HepG2 (cell line): ENCODE data around the gene FAM163A. TPM values are rescaled to one million over a fixed set of nuclear protein-coding genes. Genes with fewer than 3 reads are reported as not detected.

Experiments used
- ATAC-seq: fragments of 200-7000 bp; cut with Tn5 transposase; 3 replicates; pipeline ENCODE4 v1.9.1; 2020; ENCODE audit warnings: mild to moderate bottlenecking, moderate library complexity
- BruUV-seq: library from RNA; stranded (reverse); fragments of 400-500 nt; replicated peaks from 2 replicates; lab custom pipeline; 2021; lab: Mats Ljungman, UMichigan
- CTCF ChIA-PET: fragments of 300-600 bp; formaldehyde crosslinking; extraction: SDS; loops from one replicate; lab custom pipeline; 2021; ENCODE audit warnings: low total read pairs, inconsistent platforms, low intra/inter-chr PET ratio; lab: Yijun Ruan, JAX
- POLR2A ChIA-PET: fragments of 350-600 bp; sonication (Branson Sonifier 250); formaldehyde crosslinking; loops from one replicate; lab custom pipeline; 2020; ENCODE audit warnings: antibody characterized with exemption, inconsistent platforms; lab: Yijun Ruan, JAX
- DNase-seq: peaks from one replicate; pipeline ENCODE4 v3.0.0-alpha.2; 2015; ENCODE audit warnings: low spot score
- FAIRE-seq: peaks from 3 replicates; lab custom pipeline; 2011; peaks lifted over from hg19 to GRCh38; lab: Jason Lieb, UNC
- H2AFZ ChIP-seq: one replicate; pipeline ENCODE4 v1.6.1; 2011; ENCODE audit warnings: low read length, inconsistent platforms
- H3K27ac ChIP-seq: fragments of 300-600 bp; 3 replicates; pipeline ENCODE4 v1.8.0; 2011; ENCODE audit warnings: mixed run types, mild to moderate bottlenecking, mixed read lengths, low read length, inconsistent platforms; ENCODE audit not compliant: insufficient read depth; ENCODE audit errors: extremely low read length
- H3K27me3 ChIP-seq, 2 experiments: fragments of 200-600 bp in 1 of 2; 2 replicates in 1 of 2; 3 replicates in 1 of 2; pipeline versions ENCODE4 v1.6.0 to v1.8.0; 2011; ENCODE audit warnings: low read length in 2 of 2, mild to moderate bottlenecking in 2 of 2, moderate library complexity in 2 of 2, inconsistent platforms in 1 of 2; ENCODE audit not compliant: insufficient read depth in 2 of 2, control insufficient read depth in 1 of 2
- H3K36me3 ChIP-seq, 2 experiments: fragments of 200-600 bp in 1 of 2; replicated peaks in 1 of 2; 2 replicates in 1 of 2; 3 replicates in 1 of 2; pipeline versions ENCODE4 v1.5.1 to v1.8.0; 2011; ENCODE audit warnings: low read length in 2 of 2, inconsistent platforms in 1 of 2; ENCODE audit not compliant: insufficient read depth in 2 of 2, control insufficient read depth in 1 of 2
- H3K4me1 ChIP-seq: 2 replicates; pipeline ENCODE4 v1.5.1; 2012; ENCODE audit warnings: low read length, inconsistent platforms; ENCODE audit not compliant: insufficient read depth
- H3K4me2 ChIP-seq: 2 replicates; pipeline ENCODE4 v1.6.0; 2011; ENCODE audit warnings: low read depth, low read length, inconsistent platforms
- H3K4me3 ChIP-seq, 3 experiments: fragments of 200-600 bp in 1 of 3; sonication (generic), shearing (Covaris generic) in 1 of 3; replicated peaks in 1 of 3; 2 replicates each; pipeline ENCODE4 v1.5.1; 2011 to 2016; ENCODE audit warnings: low read length in 3 of 3, inconsistent platforms in 2 of 3, low read depth in 2 of 3, mild to moderate bottlenecking in 2 of 3, control low read depth in 1 of 3, mixed read lengths in 1 of 3; ENCODE audit not compliant: insufficient read depth in 1 of 3
- H3K79me2 ChIP-seq: one replicate; pipeline ENCODE4 v1.6.1; 2011; ENCODE audit warnings: low read length, inconsistent platforms; ENCODE audit not compliant: insufficient read depth
- H3K9ac ChIP-seq: 2 replicates; pipeline ENCODE4 v1.6.0; 2011; ENCODE audit warnings: mild to moderate bottlenecking, low read depth, low read length, inconsistent platforms; ENCODE audit not compliant: insufficient read depth
- H3K9me3 ChIP-seq: 2 replicates; pipeline ENCODE4 v1.5.1; 2012; ENCODE audit warnings: mild to moderate bottlenecking, low read length
- H4K20me1 ChIP-seq: 2 replicates; pipeline ENCODE4 v1.6.0; 2011; ENCODE audit warnings: inconsistent platforms, mild to moderate bottlenecking, low read length, moderate library complexity; ENCODE audit not compliant: insufficient read depth
- CHD2 ChIP-seq: IDR thresholded peaks from 2 replicates; pipeline ENCODE4 v1.6.1; 2011; ENCODE audit warnings: low read depth, low read length, improper control_type of control experiment
- GPN1 ChIP-seq: sonication (generic); formaldehyde crosslinking; IDR thresholded peaks from 2 replicates; pipeline ENCODE4 v1.5.1; 2020; ENCODE audit warnings: missing genetic modification reagents, borderline replicate concordance
- ZNF225 ChIP-seq: sonication (generic); formaldehyde crosslinking; IDR thresholded peaks from 2 replicates; pipeline ENCODE4 v1.4.0; 2020; ENCODE audit warnings: mild to moderate bottlenecking, missing genetic modification reagents
- WGBS: methylation state at CpG from one replicate; pipeline ENCODE4 v1.1.6; 2017; ENCODE audit warnings: low lambda C conversion rate; 5-methylcytosine and 5-hydroxymethylcytosine counted together
- in situ Hi-C: cut with HindIII; loops from 2 replicates; pipeline ENCODE4 v1.10.0; 2017; ENCODE audit warnings: low pct_unique_long_range_greater_than_20kb; ENCODE audit not compliant: extremely low pct_ligation_motif_present
- intact Hi-C: fragments of 100-400 bp; cut with micrococcal nuclease; formaldehyde crosslinking; loops from one replicate; pipeline ENCODE4 v1.10.0; 2022; ENCODE audit not compliant: unreplicated experiment
- polyA plus RNA-seq, 8 experiments: library from polyadenylated mRNA; depleted of rRNA in 3 of 8; stranded (reverse) in 7 of 8; unstranded in 1 of 8; fragments of >200 nt; fragmentation: Illumina TruSeq in 4 of 8; extraction: Trizol in 4 of 8; gene quantifications; 2 replicates each; pipeline versions ENCODE4 v1.2.1 to v1.2.3, GENCODE V29; 2011 to 2016; ENCODE audit warnings: low read depth in 4 of 8, missing spikeins in 1 of 8, mixed read lengths in 1 of 8; ENCODE audit not compliant: insufficient read depth in 1 of 8
- total RNA-seq, 5 experiments: library from RNA; depleted of rRNA; stranded (reverse); fragments of >200 nt; fragmentation: Illumina TruSeq; extraction: Trizol; gene quantifications; 2 replicates each; pipeline ENCODE4 v1.2.3, GENCODE V29; 2016; ENCODE audit warnings: low read depth in 1 of 5
- TF ChIP-seq, protein P1 (sequence below): sonication (generic); formaldehyde crosslinking; IDR thresholded peaks from 2 replicates; pipeline ENCODE4 v1.8.0; 2022; ENCODE audit warnings: missing genetic modification reagents, mild to moderate bottlenecking, borderline replicate concordance
- TF ChIP-seq, protein P2 (sequence below), 2 experiments: fragments of 450-650 bp in 1 of 2; sonication (generic) in 1 of 2; formaldehyde crosslinking; IDR thresholded peaks; 2 replicates each; pipeline versions ENCODE4 v1.5.0 to v1.8.0; 2020 to 2022; ENCODE audit warnings: mild to moderate bottlenecking in 1 of 2, missing genetic modification reagents in 1 of 2

The FAM163A gene
- total and polyA plus RNA-seq, 2 of the 13 experiments (the other 11 are each of a cell fraction or from before 2014, with no cell fraction given) = not detected

DNA sequence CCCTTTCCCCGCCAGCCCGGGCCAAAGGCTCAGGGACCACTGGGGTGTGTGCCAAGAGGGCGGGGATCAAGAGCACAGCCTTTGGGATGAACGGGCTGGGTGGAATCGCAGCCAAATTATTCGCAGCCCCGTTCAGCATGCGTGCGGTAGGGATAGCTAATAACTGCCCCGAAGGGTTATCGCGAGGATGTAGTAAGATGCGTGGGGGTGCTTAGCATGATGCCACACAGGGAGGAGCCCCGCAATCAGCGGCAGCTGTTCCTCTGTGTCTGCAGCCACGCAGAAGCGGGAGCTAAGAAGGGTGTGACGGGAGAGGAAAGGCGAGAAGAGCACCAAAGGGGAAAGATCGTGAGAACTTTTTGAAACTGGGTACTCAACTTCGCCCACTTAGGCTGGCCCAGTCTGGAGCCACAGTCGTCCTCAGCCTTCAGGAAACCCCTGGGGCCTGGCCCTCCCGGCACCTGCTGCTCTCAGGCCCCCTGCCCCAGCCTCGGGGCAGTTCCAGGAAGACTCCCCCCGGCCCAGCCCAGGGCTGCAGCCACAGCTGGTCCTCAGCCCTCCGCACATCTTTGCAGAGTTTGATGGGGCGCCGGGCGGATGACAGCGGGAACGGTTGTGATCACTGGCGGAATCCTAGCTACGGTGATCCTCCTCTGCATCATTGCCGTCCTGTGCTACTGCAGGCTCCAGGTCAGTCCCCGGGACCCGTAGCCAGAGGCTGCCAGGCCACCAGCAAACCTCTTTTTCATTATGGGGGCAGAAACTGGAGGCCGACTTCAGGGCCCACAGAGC, 69.6 kb downstream of the FAM163A start:
- no peaks in the 10 kb centered on the region for H3K9me3 ChIP-seq
- no TSS peak for BruUV-seq
- ChIA-PET CTCF (no interaction called here), POLR2A (no interaction called here)
- intact Hi-C loops (no loop called here), in situ Hi-C loops (no loop called here)
- TF ChIP-seq CHD2 (peak; percentile 41; the same call in 1 of the 2 replicates), GPN1 (CRISPR knock-in tag) (no peak), ZNF225 (CRISPR knock-in tag) (no peak)
- H4K20me1 ChIP-seq = no peaks in the 10 kb centered on the region
- 29% methylated on average over 35 of the region's 37 CpGs for WGBS
- no peaks in the 10 kb centered on the region for H3K36me3 ChIP-seq
- H3K4me3 ChIP-seq = no peak overlapping the region
- ATAC-seq (no peak), DNase-seq (no peak), FAIRE-seq (no peak)
- H3K9ac ChIP-seq = no peak overlapping the region
- H3K4me2 ChIP-seq = no peak overlapping the region
- peaks cover 25 to 71% of the 10 kb centered on the region in 2 experiments for H3K27me3 ChIP-seq
- no peak overlapping the region for H2AFZ ChIP-seq
- peaks cover 29% of the 10 kb centered on the region for H3K4me1 ChIP-seq
- no peaks in the 10 kb centered on the region for H3K79me2 ChIP-seq
- no peak overlapping the region for H3K27ac ChIP-seq

DNA sequence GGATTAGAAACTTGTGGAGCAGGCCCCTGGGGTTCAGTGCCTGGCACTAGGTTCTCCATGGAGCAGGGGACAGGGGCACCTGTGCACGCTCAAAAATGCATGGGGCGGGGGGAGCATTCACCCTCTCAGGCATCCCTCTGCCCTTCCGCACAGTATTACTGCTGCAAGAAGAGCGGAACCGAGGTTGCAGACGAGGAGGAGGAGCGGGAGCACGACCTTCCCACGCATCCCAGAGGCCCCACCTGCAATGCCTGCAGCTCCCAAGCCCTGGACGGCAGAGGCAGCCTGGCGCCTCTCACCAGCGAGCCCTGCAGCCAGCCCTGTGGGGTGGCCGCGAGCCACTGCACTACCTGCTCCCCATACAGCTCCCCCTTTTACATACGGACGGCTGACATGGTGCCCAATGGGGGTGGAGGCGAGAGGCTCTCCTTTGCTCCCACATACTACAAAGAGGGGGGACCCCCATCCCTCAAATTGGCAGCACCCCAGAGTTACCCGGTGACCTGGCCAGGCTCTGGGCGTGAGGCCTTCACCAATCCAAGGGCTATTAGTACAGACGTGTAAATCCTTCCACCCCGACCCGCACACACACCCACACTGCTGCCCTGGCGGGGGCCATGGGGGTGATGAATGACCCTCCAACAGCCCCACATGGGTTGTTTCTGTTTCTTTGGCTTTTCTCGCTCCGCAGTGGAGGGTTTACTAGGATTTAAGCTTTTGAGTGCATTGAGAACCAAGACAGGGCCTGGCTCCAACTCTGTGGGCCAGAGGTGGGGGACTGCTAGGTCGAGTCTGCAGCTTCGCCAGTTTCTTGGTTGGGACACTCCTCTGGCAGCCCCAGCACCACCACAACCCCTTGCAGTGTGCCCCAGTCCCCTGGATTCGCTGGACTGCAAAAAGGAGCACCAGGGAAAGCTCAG, 70.8 kb downstream of the FAM163A start:
- CTCF ChIA-PET = interaction anchor here (1.8 kb wide), 1 partner anchor 108 kb away, joined by 8 read pairs; no protein-coding TSS in a partner anchor
- Histone ChIP-seq H4K20me1 (no peaks in the 10 kb centered on the region), H3K4me1 (peaks cover 20% of the 10 kb centered on the region), H3K9ac (no peak overlapping the region), H3K27me3 (peaks cover 25 to 81% of the 10 kb centered on the region in 2 experiments), H2AFZ (no peak overlapping the region), H3K4me3 (peak overlapping the region in 1 of 3 experiments; percentile 67; a peak in 2 of 6 replicates), H3K4me2 (peak overlapping the region; percentile 97), H3K36me3 (no peaks in the 10 kb centered on the region), H3K9me3 (no peaks in the 10 kb centered on the region), H3K79me2 (no peaks in the 10 kb centered on the region), H3K27ac (no peak overlapping the region)
- in situ Hi-C loops (no loop called here), intact Hi-C loops (no loop called here)
- TF ChIP-seq, protein P1, sequence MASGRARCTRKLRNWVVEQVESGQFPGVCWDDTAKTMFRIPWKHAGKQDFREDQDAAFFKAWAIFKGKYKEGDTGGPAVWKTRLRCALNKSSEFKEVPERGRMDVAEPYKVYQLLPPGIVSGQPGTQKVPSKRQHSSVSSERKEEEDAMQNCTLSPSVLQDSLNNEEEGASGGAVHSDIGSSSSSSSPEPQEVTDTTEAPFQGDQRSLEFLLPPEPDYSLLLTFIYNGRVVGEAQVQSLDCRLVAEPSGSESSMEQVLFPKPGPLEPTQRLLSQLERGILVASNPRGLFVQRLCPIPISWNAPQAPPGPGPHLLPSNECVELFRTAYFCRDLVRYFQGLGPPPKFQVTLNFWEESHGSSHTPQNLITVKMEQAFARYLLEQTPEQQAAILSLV (CRISPR knock-in tag) = 0 out of 2 replicates have a peak, but pooled peaks have one; percentile 27
- TF ChIP-seq, protein P2, sequence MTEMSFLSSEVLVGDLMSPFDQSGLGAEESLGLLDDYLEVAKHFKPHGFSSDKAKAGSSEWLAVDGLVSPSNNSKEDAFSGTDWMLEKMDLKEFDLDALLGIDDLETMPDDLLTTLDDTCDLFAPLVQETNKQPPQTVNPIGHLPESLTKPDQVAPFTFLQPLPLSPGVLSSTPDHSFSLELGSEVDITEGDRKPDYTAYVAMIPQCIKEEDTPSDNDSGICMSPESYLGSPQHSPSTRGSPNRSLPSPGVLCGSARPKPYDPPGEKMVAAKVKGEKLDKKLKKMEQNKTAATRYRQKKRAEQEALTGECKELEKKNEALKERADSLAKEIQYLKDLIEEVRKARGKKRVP (CRISPR knock-in tag; IDR thresholded peaks at IDR 0.05) = no peak
- no peak for FAIRE-seq
- POLR2A ChIA-PET = interaction anchor here (0.9 kb wide), 1 partner anchor 8 kb away, joined by 3 read pairs; no protein-coding TSS in a partner anchor
- DNase-seq = no peak
- WGBS = 67% methylated on average over 9 of the region's 28 CpGs
- ATAC-seq = no peak
- BruUV-seq = no TSS peak
